Measurements from ENCODE around the gene ZNF101. TPM values are rescaled to one million over a fixed set of nuclear protein-coding genes. Genes with fewer than 3 reads are reported as not detected.

ZNF101 gene
- total RNA-seq (2014; rRNA removed; shearing (Covaris generic)) = 2.0 and 4.6 TPM in 2 replicates

GRCh38 chr19:19668230-19669012, at the start of gene ZNF101:
Gene ZNF101, plus strand, starts transcription at chr19:19668839. Its CDS starts 125 bp downstream, at chr19:19668964.
- DNase-seq (ENCODE audit: low spot score) = peak; percentile 92

GRCh38 chr19:19619181-19619848, 49.3 kb upstream of the ZNF101 start:
- no peak for DNase-seq (ENCODE audit: low spot score)

- no peak for DNase-seq (ENCODE audit: low spot score)
Observed at GRCh38 chr19:19619849-19620210, 48.8 kb upstream of the ZNF101 start.

GRCh38 chr19:19623383-19623782, 45.3 kb upstream of the ZNF101 start:
- DNase-seq (ENCODE audit: low spot score) = no peak

GRCh38 chr19:19624032-19624570, 44.5 kb upstream of the ZNF101 start:
- no peak for DNase-seq (ENCODE audit: low spot score)

- DNase-seq (ENCODE audit: low spot score) = no peak
Observed at GRCh38 chr19:19626516-19627472, 41.8 kb upstream of the ZNF101 start.

- DNase-seq (ENCODE audit: low spot score) = peak; percentile 43
Observed at GRCh38 chr19:19627621-19628500, 40.8 kb upstream of the ZNF101 start, which contains the start of gene LPAR2. Gene LPAR2, minus strand, starts transcription at chr19:19628220. Its CDS starts 945 bp downstream, at chr19:19627275.

GRCh38 chr19:19628501-19629134, 40.0 kb upstream of the ZNF101 start:
- DNase-seq (ENCODE audit: low spot score) = peak; percentile 64

GRCh38 chr19:19630062-19630414, 38.6 kb upstream of the ZNF101 start:
- no peak for DNase-seq (ENCODE audit: low spot score)

GRCh38 chr19:19630426-19630825, 38.2 kb upstream of the ZNF101 start:
- no peak for DNase-seq (ENCODE audit: low spot score)

- no peak for DNase-seq (ENCODE audit: low spot score)
Observed at GRCh38 chr19:19631346-19631745, 37.3 kb upstream of the ZNF101 start.

- no peak for DNase-seq (ENCODE audit: low spot score)
Observed at GRCh38 chr19:19632661-19633060, 36.0 kb upstream of the ZNF101 start.

- DNase-seq (ENCODE audit: low spot score) = no peak
Observed at GRCh38 chr19:19633711-19634515, 34.7 kb upstream of the ZNF101 start.

- no peak for DNase-seq (ENCODE audit: low spot score)
Observed at GRCh38 chr19:19634516-19635312, 33.9 kb upstream of the ZNF101 start.

GRCh38 chr19:19635313-19635702, 33.3 kb upstream of the ZNF101 start:
- DNase-seq (ENCODE audit: low spot score) = no peak

GRCh38 chr19:19636573-19637185, 32.0 kb upstream of the ZNF101 start:
- no peak for DNase-seq (ENCODE audit: low spot score)

GRCh38 chr19:19637186-19637522, 31.5 kb upstream of the ZNF101 start:
- no peak for DNase-seq (ENCODE audit: low spot score)

Data from HT-29 (cell line).